GM18867 (cell line): Measurements from ENCODE around the gene SAMD1.

Experiments used
- ATAC-seq: cut with Tn5 transposase; IDR thresholded peaks from one replicate; pipeline ENCODE4 v1.9.1; 2021; ENCODE audit warnings: mild to moderate bottlenecking, moderate library complexity; ENCODE audit not compliant: unreplicated experiment

SAMD1 gene

DNA sequence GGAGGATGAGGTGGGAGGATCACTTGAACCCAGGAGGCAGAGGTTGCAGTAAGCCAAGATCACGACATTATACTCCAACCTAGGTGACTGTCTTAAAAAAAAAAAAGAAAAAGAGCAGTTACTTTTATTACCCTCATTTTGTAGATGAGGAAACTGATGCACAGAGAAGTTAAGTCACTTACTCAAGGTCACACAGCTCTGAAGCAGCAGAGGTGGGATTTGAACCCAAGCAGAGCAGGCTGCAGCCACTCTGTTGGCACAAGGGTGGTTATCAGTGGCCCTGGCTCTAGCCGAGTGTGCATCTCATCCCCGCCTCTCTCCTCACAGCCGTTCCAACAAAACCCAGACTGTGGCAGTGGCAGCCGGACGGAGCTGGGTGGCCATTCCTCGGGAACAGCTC, 51.4 kb downstream of the SAMD1 start:
- no peak for ATAC-seq
